HT-29 (cell line): ENCODE measurements around the gene COL8A2. TPM values are rescaled to one million over a fixed set of nuclear protein-coding genes. Genes with fewer than 3 reads are reported as not detected.

Experiments
- DNase-seq: peaks from one replicate; pipeline ENCODE4 v3.0.0-alpha.2; 2015; ENCODE audit warnings: low spot score
- total RNA-seq: library from RNA; depleted of rRNA; stranded (reverse); fragments of >200 nt; shearing (Covaris generic); gene quantifications from 2 replicates; pipeline ENCODE4 v1.2.3, GENCODE V29; 2014

COL8A2 gene
- total RNA-seq, 1 experiment from 2014 or later, result not detected

- DNase-seq, result no peak
Observed at GRCh38 chr1:36157973-36158826, 33.2 kb upstream of the COL8A2 start.

GRCh38 chr1:36157115-36157903 lies 32.3 kb upstream of the COL8A2 start:
- DNase-seq, result peak; percentile 29

- DNase-seq, result peak; percentile 48
Observed at GRCh38 chr1:36156329-36157114, 31.5 kb upstream of the COL8A2 start.

DNA sequence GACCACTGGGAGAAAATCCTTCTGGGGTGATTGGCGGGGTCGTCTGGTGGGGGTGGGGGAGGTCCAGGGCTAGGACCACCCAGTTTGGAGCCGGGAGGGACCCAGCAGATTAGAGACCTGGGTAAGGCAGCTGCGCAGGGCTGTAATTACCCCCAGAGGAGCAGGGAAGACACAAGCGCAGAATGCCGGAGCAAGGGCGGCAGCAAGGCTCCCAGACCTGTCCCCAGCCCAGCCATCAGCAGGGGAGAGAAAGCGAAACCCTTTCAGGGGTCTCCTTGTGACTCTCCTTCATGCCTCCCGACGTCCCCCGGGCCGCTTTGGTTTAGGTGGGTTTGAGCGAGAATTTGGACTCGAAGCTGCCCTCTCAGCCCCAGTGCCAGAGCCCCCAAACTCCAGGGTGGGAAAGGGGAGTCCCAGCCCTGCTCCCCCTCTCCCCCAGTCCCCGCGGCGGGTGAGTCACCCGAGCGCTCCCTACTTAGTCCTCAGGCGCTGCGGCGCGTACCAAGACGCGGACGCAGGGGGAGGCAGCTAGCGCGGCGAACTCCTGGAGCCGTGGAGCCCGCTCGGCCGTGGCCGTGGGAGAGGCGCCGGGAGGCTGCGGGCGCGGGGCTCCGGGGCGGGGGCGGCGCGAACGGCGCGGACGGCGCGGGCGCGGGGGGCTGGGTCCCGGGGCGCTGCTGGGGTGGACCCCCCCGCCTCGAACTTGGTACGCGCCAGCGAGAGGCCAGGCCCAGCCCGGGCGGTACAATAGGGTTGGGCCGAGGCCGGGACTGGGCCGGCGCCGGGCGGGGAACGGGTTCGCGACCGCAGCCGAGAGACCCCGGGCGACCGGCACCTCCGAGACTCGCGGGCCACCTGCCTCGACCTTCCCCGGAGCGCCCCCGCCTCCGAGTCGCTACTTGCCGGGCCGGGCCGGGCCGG lies 30.6 kb upstream of the COL8A2 start, which contains the start of gene MAP7D1:
Gene MAP7D1, plus strand, starts transcription at position 753 of the 921 bp plus-strand sequence. CDS start 258 bp downstream, outside the sequence.
- DNase-seq, result peak; percentile 86

GRCh38 chr1:36154765-36155407 lies 29.9 kb upstream of the COL8A2 start:
- no peak for DNase-seq

- no peak for DNase-seq
Observed at GRCh38 chr1:36154335-36154734, 29.3 kb upstream of the COL8A2 start.

- no peak for DNase-seq
Observed at GRCh38 chr1:36153476-36153875, 28.5 kb upstream of the COL8A2 start.

- no peak for DNase-seq
Observed at GRCh38 chr1:36151845-36152203, 26.8 kb upstream of the COL8A2 start.

DNA sequence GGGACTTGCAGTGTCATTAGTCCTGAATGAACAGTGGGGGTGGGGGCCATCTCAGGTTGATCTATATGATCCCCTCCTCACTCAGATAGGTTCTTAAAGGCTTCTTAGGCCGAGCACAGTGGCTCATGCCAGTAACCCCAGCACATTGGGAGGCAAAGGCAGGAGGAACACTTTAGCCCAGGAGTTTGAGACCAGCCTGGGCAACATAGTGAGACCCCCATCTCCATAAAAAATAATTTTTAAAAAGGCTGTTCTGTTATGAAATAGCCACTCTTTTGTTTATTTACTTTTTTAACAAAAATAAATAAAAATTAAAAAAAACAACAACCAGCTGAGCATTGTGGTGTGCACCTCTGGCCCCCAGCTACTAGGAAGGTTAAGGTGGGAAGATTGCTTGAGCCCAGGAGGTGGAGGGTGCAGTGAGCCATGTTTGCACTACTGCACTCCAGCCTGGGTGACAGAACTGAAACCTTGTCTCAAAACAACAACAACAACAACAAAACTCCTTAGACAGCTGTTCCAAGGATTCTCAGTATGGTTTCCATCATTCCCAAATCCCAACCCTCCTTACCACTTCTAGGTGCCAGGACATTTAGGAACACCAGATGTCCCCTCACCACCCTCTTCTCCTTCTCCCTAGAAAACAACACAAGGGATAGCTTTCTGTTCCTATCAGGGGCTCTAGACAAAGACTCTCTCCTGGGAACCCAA lies 26.3 kb upstream of the COL8A2 start:
- DNase-seq, result no peak

DNA sequence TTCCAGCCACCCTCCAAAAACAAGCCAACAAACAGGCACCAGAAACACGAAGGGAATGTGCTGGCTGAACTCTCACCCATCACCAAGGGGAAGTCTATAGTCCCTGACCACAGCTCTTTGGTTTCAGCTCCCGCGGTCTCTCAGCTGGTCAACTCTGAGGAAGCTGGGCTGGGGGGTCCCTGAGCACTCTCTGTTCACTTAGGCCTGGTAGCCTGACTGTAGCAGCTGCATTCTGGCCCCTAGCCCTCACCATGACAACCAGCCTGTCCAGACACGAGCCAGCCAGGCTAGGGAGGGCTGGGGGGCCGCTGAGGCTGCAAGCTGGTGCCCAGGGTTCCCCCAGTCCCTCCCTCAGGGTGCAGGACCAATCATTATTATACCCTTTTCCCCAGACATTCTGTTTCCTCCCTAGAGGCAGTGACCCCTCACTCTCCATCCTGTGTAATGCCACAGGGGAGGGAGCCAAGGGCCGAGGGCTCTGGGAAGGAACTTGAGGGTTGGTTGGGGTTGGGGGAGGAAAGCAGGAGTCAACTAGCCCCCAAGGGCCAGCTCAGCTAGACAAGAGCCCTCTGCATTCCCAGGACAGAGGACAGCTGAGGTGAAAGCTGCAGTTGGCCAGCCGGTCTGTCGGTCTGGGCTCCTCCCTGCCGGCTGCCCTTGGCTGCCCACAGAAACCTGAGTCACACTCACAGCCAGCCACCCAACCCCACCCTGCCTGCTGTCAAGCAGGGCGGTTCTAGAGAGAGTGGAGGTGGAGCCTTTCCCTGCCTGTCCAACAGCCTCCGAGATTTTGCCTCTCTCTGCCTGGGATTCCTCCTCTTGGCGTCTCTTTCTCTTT lies 25.5 kb upstream of the COL8A2 start:
- DNase-seq, result peak; percentile 95

DNA sequence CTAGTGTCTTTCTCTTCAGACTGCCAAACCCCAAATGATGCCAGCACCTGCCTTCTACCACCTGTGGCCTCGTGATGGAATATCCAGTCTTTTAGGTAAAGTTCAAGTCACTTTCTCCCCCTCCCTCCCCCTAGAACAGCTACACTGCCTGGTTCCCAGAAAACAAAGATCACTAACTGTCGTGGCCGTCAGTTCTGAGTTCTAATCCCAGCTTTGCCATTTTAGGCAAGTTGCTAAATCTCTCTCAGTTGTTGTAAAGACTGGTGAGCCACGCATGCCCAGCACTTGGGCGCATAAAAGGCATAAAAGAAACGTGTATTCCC lies 24.9 kb upstream of the COL8A2 start:
- no peak for DNase-seq

- DNase-seq, result peak; percentile 100
Observed at GRCh38 chr1:36149237-36149972, 24.4 kb upstream of the COL8A2 start, which contains the start of gene TRAPPC3. Gene TRAPPC3, minus strand, starts transcription at chr1:36149486. Its CDS starts 108 bp downstream, at chr1:36149378.

DNA sequence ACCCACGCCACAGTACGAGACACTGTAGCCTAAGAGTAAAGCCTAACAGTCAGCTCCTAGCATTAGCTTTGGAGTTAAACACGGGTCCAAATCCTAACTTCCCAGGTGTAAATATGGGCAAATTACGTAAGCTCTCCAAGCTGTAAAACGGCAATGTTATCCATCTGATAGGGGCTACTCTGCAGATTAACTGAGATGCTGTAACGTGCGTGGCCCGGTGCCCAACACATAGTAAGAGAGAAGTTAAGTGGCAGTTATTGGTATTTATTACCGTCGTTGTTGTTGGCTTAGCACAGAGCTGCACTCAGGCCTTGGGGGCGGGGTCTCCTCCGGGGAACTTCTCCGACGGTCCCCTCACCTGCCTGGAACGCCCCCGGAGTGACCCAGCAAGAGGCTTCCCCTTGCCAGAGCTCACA lies 23.8 kb upstream of the COL8A2 start:
- DNase-seq, result peak; percentile 12

GRCh38 chr1:36144413-36144812 lies 19.4 kb upstream of the COL8A2 start:
- DNase-seq, result no peak

- no peak for DNase-seq
Observed at GRCh38 chr1:36143424-36143823, 18.4 kb upstream of the COL8A2 start.

GRCh38 chr1:36142121-36142520 lies 17.1 kb upstream of the COL8A2 start:
- no peak for DNase-seq

DNA sequence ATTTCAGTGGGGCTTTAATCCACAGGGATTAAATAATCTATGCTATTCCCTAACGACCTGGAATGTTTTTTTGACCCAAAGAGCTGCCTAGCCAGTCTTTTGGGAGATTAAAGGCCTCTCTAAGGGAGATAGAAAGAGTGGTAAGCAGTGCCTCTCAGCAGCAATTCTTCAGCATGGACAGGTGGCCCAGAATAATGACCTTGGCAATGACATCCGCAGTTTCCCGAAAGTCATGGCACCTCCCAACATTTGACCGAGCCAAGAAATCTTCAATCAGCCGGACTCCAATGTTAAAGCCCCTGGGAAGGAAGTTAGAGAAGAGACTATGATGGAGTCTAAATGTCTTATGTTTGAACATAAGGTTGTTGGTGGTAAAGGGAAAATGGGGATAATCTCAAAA lies 14.5 kb upstream of the COL8A2 start:
- DNase-seq, result no peak

DNA sequence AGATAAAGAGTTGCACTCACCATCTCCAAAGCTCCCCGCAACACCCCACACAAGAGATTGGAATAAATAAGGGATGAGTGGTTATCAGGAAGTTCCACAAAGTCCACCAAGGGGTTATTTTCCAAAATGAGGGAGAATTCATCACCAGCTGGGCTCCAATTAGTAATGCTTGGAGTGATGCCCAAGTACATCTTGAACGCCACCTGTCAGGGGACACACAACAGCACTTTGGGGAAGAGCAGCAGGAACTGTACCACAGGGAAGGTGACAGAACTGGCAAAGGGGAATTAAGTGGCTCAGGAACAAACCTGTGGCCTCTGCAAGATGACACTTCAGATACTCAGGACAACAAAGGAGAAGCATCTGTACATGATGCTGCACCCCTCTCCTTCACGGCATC lies 12.8 kb upstream of the COL8A2 start:
- DNase-seq, result no peak
